ENCODE measurements around the gene CRACDL. TPM values are rescaled to one million over a fixed set of nuclear protein-coding genes. Genes with fewer than 3 reads are reported as not detected.

The CRACDL gene
- polyA plus RNA-seq, 1 donor (not counting 4 experiments of a cell fraction or from before 2014, with no cell fraction given) = 1.6 TPM

- dilution Hi-C loops (cut with MboI; ENCODE audit: extremely low pct_ligation_motif_present, low sequenced_read_pairs) = no loop called here
- Histone ChIP-seq H3K4me3 (ENCODE audit: control insufficient read depth in 2 of 3, extremely low read depth in 1 of 3, insufficient read depth in 2 of 3, low read depth in 1 of 3, low read length in 3 of 3) (no peak overlapping the region), H3K9ac (ENCODE audit: control insufficient read depth, extremely low read depth, insufficient read depth, low read length) (no peak overlapping the region), H3K36me3 (ENCODE audit: control insufficient read depth in 2 of 2, extremely low read depth in 1 of 2, insufficient read depth in 2 of 2, low read length in 2 of 2) (no peaks in the 10 kb centered on the region), H3K27ac (ENCODE audit: control insufficient read depth, insufficient read depth, low read length) (no peak overlapping the region), H3K4me1 (ENCODE audit: control insufficient read depth, extremely low read depth, insufficient read depth, low read length) (no peaks in the 10 kb centered on the region), H3K9me1 (ENCODE audit: control insufficient read depth, extremely low read depth, insufficient read depth, low read length) (no peaks in the 10 kb centered on the region), H3K27me3 (ENCODE audit: control insufficient read depth, extremely low read depth, insufficient read depth, low read length) (no peaks in the 10 kb centered on the region), H3K4me2 (ENCODE audit: control insufficient read depth, extremely low read depth, insufficient read depth, low read depth, low read length) (no peak overlapping the region), H3K79me2 (ENCODE audit: control insufficient read depth, insufficient read depth, low read length) (no peaks in the 10 kb centered on the region), H2AFZ (ENCODE audit: control insufficient read depth, low read length) (no peak overlapping the region), H4K20me1 (ENCODE audit: control insufficient read depth, extremely low read depth, insufficient read depth, low read length) (no peaks in the 10 kb centered on the region), H3K9me3 (ENCODE audit: control insufficient read depth, low read depth, low read length) (no peaks in the 10 kb centered on the region)
- no peak for FAIRE-seq
- TF ChIP-seq EZH2 (IDR thresholded peaks at IDR 0.05; ENCODE audit: low read length) (no peak), CTCF (optimal IDR thresholded peaks at IDR 0.05 in 1 of 3, IDR thresholded peaks at IDR 0.05 in 1 of 3, conservative IDR thresholded peaks at IDR 0.05 in 1 of 3; ENCODE audit: extremely low read depth in 1 of 3, insufficient read depth in 2 of 3, low read length in 3 of 3) (no peak)
- DNase-seq (ENCODE audit: low read depth, low spot score) = no peak
Observed at GRCh38 chr2:98901702-98902101, 34.3 kb downstream of the CRACDL start.

DNA sequence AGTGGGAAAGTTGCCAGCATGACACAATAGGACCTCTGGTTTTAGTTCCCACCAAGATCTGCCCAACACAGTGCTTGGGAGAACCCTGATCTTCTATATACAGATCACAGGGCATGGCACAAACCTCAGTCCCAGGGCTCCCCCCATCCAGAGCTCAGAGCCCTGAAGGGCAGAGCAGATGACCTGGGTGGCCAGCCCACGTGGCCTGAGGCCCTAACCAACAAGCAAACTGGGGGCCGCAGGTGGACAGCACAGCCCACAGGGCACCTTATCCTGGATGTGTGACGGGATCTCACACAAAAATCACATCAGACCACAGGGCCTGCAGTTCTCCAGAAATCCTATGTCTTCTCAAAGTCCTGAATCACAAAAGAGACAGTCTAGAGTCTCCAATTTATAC is 34.7 kb downstream of the CRACDL start:
- no peaks in the 10 kb centered on the region for H3K9me3 ChIP-seq (ENCODE audit: control insufficient read depth, low read depth, low read length)
- DNase-seq (ENCODE audit: low read depth, low spot score) (no peak), FAIRE-seq (no peak)
- no peaks in the 10 kb centered on the region for H3K27me3 ChIP-seq (ENCODE audit: control insufficient read depth, extremely low read depth, insufficient read depth, low read length)
- H3K4me1 ChIP-seq (ENCODE audit: control insufficient read depth, extremely low read depth, insufficient read depth, low read length) = no peaks in the 10 kb centered on the region
- no peaks in the 10 kb centered on the region for H3K79me2 ChIP-seq (ENCODE audit: control insufficient read depth, insufficient read depth, low read length)
- H3K9ac ChIP-seq (ENCODE audit: control insufficient read depth, extremely low read depth, insufficient read depth, low read length) = no peak overlapping the region
- H3K4me2 ChIP-seq (ENCODE audit: control insufficient read depth, extremely low read depth, insufficient read depth, low read depth, low read length) = no peak overlapping the region
- TF ChIP-seq EZH2 (IDR thresholded peaks at IDR 0.05; ENCODE audit: low read length) (no peak), CTCF (optimal IDR thresholded peaks at IDR 0.05 in 1 of 3, IDR thresholded peaks at IDR 0.05 in 1 of 3, conservative IDR thresholded peaks at IDR 0.05 in 1 of 3; ENCODE audit: extremely low read depth in 1 of 3, insufficient read depth in 2 of 3, low read length in 3 of 3) (no peak)
- no peak overlapping the region for H3K4me3 ChIP-seq (ENCODE audit: control insufficient read depth in 2 of 3, extremely low read depth in 1 of 3, insufficient read depth in 2 of 3, low read depth in 1 of 3, low read length in 3 of 3)
- H2AFZ ChIP-seq (ENCODE audit: control insufficient read depth, low read length) = no peak overlapping the region
- dilution Hi-C loops (cut with MboI; ENCODE audit: extremely low pct_ligation_motif_present, low sequenced_read_pairs) = no loop called here
- H3K36me3 ChIP-seq (ENCODE audit: control insufficient read depth in 2 of 2, extremely low read depth in 1 of 2, insufficient read depth in 2 of 2, low read length in 2 of 2) = no peaks in the 10 kb centered on the region
- H4K20me1 ChIP-seq (ENCODE audit: control insufficient read depth, extremely low read depth, insufficient read depth, low read length) = no peaks in the 10 kb centered on the region
- no peak overlapping the region for H3K27ac ChIP-seq (ENCODE audit: control insufficient read depth, insufficient read depth, low read length)
- H3K9me1 ChIP-seq (ENCODE audit: control insufficient read depth, extremely low read depth, insufficient read depth, low read length) = no peaks in the 10 kb centered on the region

Measured in keratinocyte (primary cell).